Measurements from ENCODE around the gene NPPC.

Gene NPPC

GRCh38 chr2:231940795-231941194 is 14.6 kb upstream of the NPPC start:
- H3K9me3 ChIP-seq (ENCODE audit: insufficient read depth, low read depth, low read length): no peaks in the 10 kb centered on the region
- H2AK5ac ChIP-seq (ENCODE audit: low read length): no peak overlapping the region
- no peaks in the 10 kb centered on the region for H3K27me3 ChIP-seq (ENCODE audit: insufficient read depth, low read length)
- WGBS (ENCODE audit: extremely low coverage, insufficient coverage, insufficient read length): no CpG with 5 or more reads among the region's 3 CpGs
- H2BK120ac ChIP-seq (ENCODE audit: insufficient read depth, low read length, poor library complexity): no peak overlapping the region
- H3K4me1 ChIP-seq (ENCODE audit: control insufficient read depth in 1 of 2, insufficient read depth in 2 of 2, low read length in 2 of 2): no peaks in the 10 kb centered on the region
- H3K18ac ChIP-seq (ENCODE audit: low read length): no peak overlapping the region
- no peak overlapping the region for H3K14ac ChIP-seq (ENCODE audit: low read length)
- no peak overlapping the region for H2BK12ac ChIP-seq (ENCODE audit: low read length)
- H3K4me3 ChIP-seq (ENCODE audit: low read depth, low read length): peak overlapping the region; percentile 36
- H3K36me3 ChIP-seq (ENCODE audit: control insufficient read depth in 1 of 2, insufficient read depth in 2 of 2, low read length in 2 of 2): no peaks in the 10 kb centered on the region
- no peak overlapping the region for H3K27ac ChIP-seq (ENCODE audit: low read depth, low read length)
- no peak overlapping the region for H3K4me2 ChIP-seq (ENCODE audit: low read length)
- no peak overlapping the region for H4K8ac ChIP-seq (ENCODE audit: low read depth, low read length)
- DNase-seq: no peak
- H3K79me1 ChIP-seq (ENCODE audit: low read length): no peaks in the 10 kb centered on the region
- no peak overlapping the region for H2BK5ac ChIP-seq (ENCODE audit: low read depth, low read length, poor library complexity)
- no peak overlapping the region for H4K12ac ChIP-seq (ENCODE audit: low read depth, low read length)
- H3K9ac ChIP-seq (ENCODE audit: low read length): no peak overlapping the region
- no peak overlapping the region for H3K23ac ChIP-seq (ENCODE audit: low read length)
- H4K91ac ChIP-seq (ENCODE audit: low read depth, low read length): no peak overlapping the region
- H3K4ac ChIP-seq (ENCODE audit: low read depth, low read length): no peak overlapping the region
- no peaks in the 10 kb centered on the region for H3K79me2 ChIP-seq (ENCODE audit: control insufficient read depth, insufficient read depth, low read length, poor library complexity)
- H2AFZ ChIP-seq (ENCODE audit: insufficient read depth, low read length, poor library complexity): no peak overlapping the region

DNA sequence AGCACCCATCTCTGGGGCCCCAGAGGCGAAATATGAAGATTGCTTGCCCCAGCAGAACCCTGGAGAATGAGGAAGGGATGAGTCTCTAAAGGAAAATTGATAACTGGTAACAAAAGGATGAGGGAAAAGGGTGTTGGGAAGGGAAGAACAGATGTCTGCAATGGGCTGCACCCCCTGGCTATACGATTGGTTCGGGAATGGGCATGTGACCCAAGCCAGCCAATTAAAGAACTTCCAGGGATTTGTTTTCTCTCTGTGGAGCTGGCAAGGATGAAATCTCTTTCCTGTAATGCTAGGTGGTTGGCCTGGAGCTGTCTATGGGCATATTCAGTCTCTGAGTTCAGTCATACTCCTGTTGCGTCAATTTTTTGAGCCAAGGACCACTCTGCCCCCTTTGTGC is 12.8 kb upstream of the NPPC start:
- H4K12ac ChIP-seq (ENCODE audit: low read depth, low read length): no peak overlapping the region
- no peak overlapping the region for H2AK5ac ChIP-seq (ENCODE audit: low read length)
- no peak overlapping the region for H3K14ac ChIP-seq (ENCODE audit: low read length)
- H2AFZ ChIP-seq (ENCODE audit: insufficient read depth, low read length, poor library complexity): no peak overlapping the region
- H3K23ac ChIP-seq (ENCODE audit: low read length): no peak overlapping the region
- H3K18ac ChIP-seq (ENCODE audit: low read length): no peak overlapping the region
- no peaks in the 10 kb centered on the region for H3K79me1 ChIP-seq (ENCODE audit: low read length)
- no peak for DNase-seq
- H3K4me1 ChIP-seq (ENCODE audit: control insufficient read depth in 1 of 2, insufficient read depth in 2 of 2, low read length in 2 of 2): no peaks in the 10 kb centered on the region
- no peaks in the 10 kb centered on the region for H3K79me2 ChIP-seq (ENCODE audit: control insufficient read depth, insufficient read depth, low read length, poor library complexity)
- no peak overlapping the region for H3K27ac ChIP-seq (ENCODE audit: low read depth, low read length)
- no peak overlapping the region for H4K8ac ChIP-seq (ENCODE audit: low read depth, low read length)
- H3K4me3 ChIP-seq (ENCODE audit: low read depth, low read length): no peak overlapping the region
- no peaks in the 10 kb centered on the region for H3K36me3 ChIP-seq (ENCODE audit: control insufficient read depth in 1 of 2, insufficient read depth in 2 of 2, low read length in 2 of 2)
- H4K91ac ChIP-seq (ENCODE audit: low read depth, low read length): no peak overlapping the region
- H2BK5ac ChIP-seq (ENCODE audit: low read depth, low read length, poor library complexity): no peak overlapping the region
- H2BK12ac ChIP-seq (ENCODE audit: low read length): no peak overlapping the region
- WGBS (ENCODE audit: extremely low coverage, insufficient coverage, insufficient read length): no CpG with 5 or more reads among the region's 4 CpGs
- no peak overlapping the region for H3K4ac ChIP-seq (ENCODE audit: low read depth, low read length)
- H3K4me2 ChIP-seq (ENCODE audit: low read length): no peak overlapping the region
- no peak overlapping the region for H3K9ac ChIP-seq (ENCODE audit: low read length)
- no peak overlapping the region for H2BK120ac ChIP-seq (ENCODE audit: insufficient read depth, low read length, poor library complexity)
- no peaks in the 10 kb centered on the region for H3K9me3 ChIP-seq (ENCODE audit: insufficient read depth, low read depth, low read length)
- no peaks in the 10 kb centered on the region for H3K27me3 ChIP-seq (ENCODE audit: insufficient read depth, low read length)

GRCh38 chr2:231937057-231937456 is 10.9 kb upstream of the NPPC start:
- H3K79me1 ChIP-seq (ENCODE audit: low read length): no peaks in the 10 kb centered on the region
- no peak overlapping the region for H3K14ac ChIP-seq (ENCODE audit: low read length)
- no peak overlapping the region for H3K27ac ChIP-seq (ENCODE audit: low read depth, low read length)
- H4K91ac ChIP-seq (ENCODE audit: low read depth, low read length): no peak overlapping the region
- no peak overlapping the region for H2BK12ac ChIP-seq (ENCODE audit: low read length)
- no peak overlapping the region for H3K4ac ChIP-seq (ENCODE audit: low read depth, low read length)
- H4K12ac ChIP-seq (ENCODE audit: low read depth, low read length): no peak overlapping the region
- H2BK5ac ChIP-seq (ENCODE audit: low read depth, low read length, poor library complexity): no peak overlapping the region
- no peak overlapping the region for H3K9ac ChIP-seq (ENCODE audit: low read length)
- no peak overlapping the region for H3K4me3 ChIP-seq (ENCODE audit: low read depth, low read length)
- no peak overlapping the region for H4K8ac ChIP-seq (ENCODE audit: low read depth, low read length)
- no peaks in the 10 kb centered on the region for H3K36me3 ChIP-seq (ENCODE audit: control insufficient read depth in 1 of 2, insufficient read depth in 2 of 2, low read length in 2 of 2)
- no CpG with 5 or more reads among the region's 7 CpGs for WGBS (ENCODE audit: extremely low coverage, insufficient coverage, insufficient read length)
- no peak overlapping the region for H2BK120ac ChIP-seq (ENCODE audit: insufficient read depth, low read length, poor library complexity)
- no peaks in the 10 kb centered on the region for H3K79me2 ChIP-seq (ENCODE audit: control insufficient read depth, insufficient read depth, low read length, poor library complexity)
- H3K18ac ChIP-seq (ENCODE audit: low read length): no peak overlapping the region
- no peak for DNase-seq
- H2AK5ac ChIP-seq (ENCODE audit: low read length): no peak overlapping the region
- H3K4me1 ChIP-seq (ENCODE audit: control insufficient read depth in 1 of 2, insufficient read depth in 2 of 2, low read length in 2 of 2): no peaks in the 10 kb centered on the region
- no peaks in the 10 kb centered on the region for H3K9me3 ChIP-seq (ENCODE audit: insufficient read depth, low read depth, low read length)
- no peak overlapping the region for H3K4me2 ChIP-seq (ENCODE audit: low read length)
- H2AFZ ChIP-seq (ENCODE audit: insufficient read depth, low read length, poor library complexity): no peak overlapping the region
- H3K23ac ChIP-seq (ENCODE audit: low read length): no peak overlapping the region
- H3K27me3 ChIP-seq (ENCODE audit: insufficient read depth, low read length): no peaks in the 10 kb centered on the region

- H3K4ac ChIP-seq (ENCODE audit: low read depth, low read length): no peak overlapping the region
- H3K9me3 ChIP-seq (ENCODE audit: insufficient read depth, low read depth, low read length): no peaks in the 10 kb centered on the region
- H2BK12ac ChIP-seq (ENCODE audit: low read length): no peak overlapping the region
- H3K9ac ChIP-seq (ENCODE audit: low read length): no peak overlapping the region
- H3K18ac ChIP-seq (ENCODE audit: low read length): no peak overlapping the region
- no peak overlapping the region for H3K27ac ChIP-seq (ENCODE audit: low read depth, low read length)
- H3K79me1 ChIP-seq (ENCODE audit: low read length): no peaks in the 10 kb centered on the region
- no peak overlapping the region for H3K4me3 ChIP-seq (ENCODE audit: low read depth, low read length)
- no peak overlapping the region for H4K91ac ChIP-seq (ENCODE audit: low read depth, low read length)
- no peak overlapping the region for H4K12ac ChIP-seq (ENCODE audit: low read depth, low read length)
- no peaks in the 10 kb centered on the region for H3K79me2 ChIP-seq (ENCODE audit: control insufficient read depth, insufficient read depth, low read length, poor library complexity)
- H3K36me3 ChIP-seq (ENCODE audit: control insufficient read depth in 1 of 2, insufficient read depth in 2 of 2, low read length in 2 of 2): no peaks in the 10 kb centered on the region
- no peak overlapping the region for H4K8ac ChIP-seq (ENCODE audit: low read depth, low read length)
- no peak overlapping the region for H2BK120ac ChIP-seq (ENCODE audit: insufficient read depth, low read length, poor library complexity)
- H3K14ac ChIP-seq (ENCODE audit: low read length): no peak overlapping the region
- H3K4me1 ChIP-seq (ENCODE audit: control insufficient read depth in 1 of 2, insufficient read depth in 2 of 2, low read length in 2 of 2): no peaks in the 10 kb centered on the region
- H2AFZ ChIP-seq (ENCODE audit: insufficient read depth, low read length, poor library complexity): no peak overlapping the region
- no peak overlapping the region for H3K23ac ChIP-seq (ENCODE audit: low read length)
- no peak overlapping the region for H2BK5ac ChIP-seq (ENCODE audit: low read depth, low read length, poor library complexity)
- H2AK5ac ChIP-seq (ENCODE audit: low read length): no peak overlapping the region
- DNase-seq: no peak
- WGBS (ENCODE audit: extremely low coverage, insufficient coverage, insufficient read length): no CpG with 5 or more reads among the region's 4 CpGs
- H3K4me2 ChIP-seq (ENCODE audit: low read length): no peak overlapping the region
- peaks cover 2% of the 10 kb centered on the region for H3K27me3 ChIP-seq (ENCODE audit: insufficient read depth, low read length)
Measured at GRCh38 chr2:231936491-231936890, 10.3 kb upstream of the NPPC start.

Data from trophoblast cell (in vitro differentiated cells and primary cell).